Fibroblast of gingiva (primary cell): ENCODE measurements around the gene MORN3.
A peak's percentile ranks its signal among the peaks of the same experiment; 100 is the strongest.
"Not testable (repeated sequence)": the region's sequence is repeated elsewhere in the genome, so short reads cannot be mapped to it uniquely, and the experiment has no call there.

Experiments used
- DNase-seq: peaks from one replicate; pipeline ENCODE4 v3.0.0-alpha.2; 2011; ENCODE audit warnings: low read depth

Gene MORN3

GRCh38 chr12:121689430-121689829 lies 20.0 kb upstream of the MORN3 start:
- DNase-seq, result no peak

- no peak for DNase-seq
These were observed 19.5 kb upstream of the MORN3 start for GRCh38 chr12:121688966-121689365.

DNA sequence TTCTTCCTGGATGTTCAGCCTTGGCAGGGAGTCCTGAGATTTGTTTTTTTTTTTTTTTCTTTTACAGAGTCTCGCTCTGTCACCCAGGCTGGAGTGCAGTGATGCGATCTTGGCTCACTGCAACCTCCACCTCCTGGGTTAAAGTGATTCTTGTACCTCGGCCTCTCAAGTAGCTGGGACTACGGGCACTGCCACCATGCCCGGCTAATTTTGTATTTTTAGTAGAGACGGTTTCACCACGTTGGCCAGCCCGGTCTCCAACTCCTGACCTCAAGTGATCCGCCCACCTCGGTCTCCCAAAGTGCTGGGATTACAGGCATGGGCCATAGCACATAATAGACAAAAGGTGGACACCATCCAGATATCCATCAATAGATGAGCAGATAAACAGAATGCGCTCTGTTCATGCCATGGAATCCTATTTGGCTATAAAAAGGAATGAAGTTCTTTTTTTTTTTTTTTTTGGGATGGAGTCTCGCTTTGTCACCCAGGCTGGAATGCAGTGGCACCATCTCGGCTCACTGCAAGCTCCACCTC lies 10.3 kb upstream of the MORN3 start:
- DNase-seq, result not testable (repeated sequence)

DNA sequence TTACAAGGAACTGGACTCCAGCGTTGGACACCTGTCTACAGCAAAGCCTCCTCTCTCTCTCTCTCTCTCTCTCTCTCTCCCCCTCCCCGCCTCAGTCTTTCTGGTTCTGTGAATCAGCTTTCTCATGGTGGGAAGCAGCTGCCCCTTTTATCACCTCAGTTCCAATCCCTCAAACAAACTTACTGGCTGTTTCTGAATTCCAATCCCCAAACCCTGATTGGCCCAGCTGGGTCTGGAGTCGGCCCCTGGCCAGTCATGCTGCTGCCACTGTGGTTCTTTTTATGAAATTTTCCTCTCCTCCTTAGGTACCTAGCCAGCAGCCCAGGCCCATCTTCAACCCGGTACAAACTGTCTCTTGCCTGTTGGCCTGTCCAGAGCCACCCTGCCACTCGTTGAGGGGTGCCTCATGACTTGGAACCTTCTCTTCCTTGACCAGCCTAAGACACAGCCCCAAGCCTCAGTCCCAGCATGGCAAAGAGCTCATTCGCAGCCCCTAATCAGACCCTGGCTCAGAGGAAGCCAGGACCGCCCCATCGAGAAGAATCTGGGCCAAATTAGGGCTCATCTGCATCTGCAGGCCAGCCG lies 9.4 kb upstream of the MORN3 start:
- DNase-seq, result no peak

- no peak for DNase-seq
These were observed 8.9 kb upstream of the MORN3 start for GRCh38 chr12:121678305-121678704.

DNA sequence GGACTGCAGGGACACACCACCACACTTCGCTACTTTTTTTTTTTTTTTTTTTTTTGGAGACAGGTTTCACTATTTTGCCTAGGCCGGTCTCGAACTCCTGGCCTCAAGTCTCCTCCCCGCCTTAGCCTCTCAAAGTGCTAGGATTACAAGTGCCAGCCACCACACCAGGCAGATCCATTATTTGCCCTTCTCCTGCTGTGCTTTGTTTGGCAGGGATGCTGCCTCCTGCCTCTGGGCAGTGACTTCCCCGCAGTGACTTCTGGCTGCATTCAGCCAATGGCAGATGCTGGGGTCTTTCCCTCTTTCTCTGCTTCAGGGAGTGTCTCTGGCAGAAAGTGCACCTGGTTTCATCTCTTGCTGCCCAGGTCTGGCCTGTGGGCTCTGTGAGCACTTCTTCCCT lies 6.7 kb upstream of the MORN3 start:
- DNase-seq, result no peak

GRCh38 chr12:121673013-121673511 lies 3.6 kb upstream of the MORN3 start:
- DNase-seq, result peak; percentile 21

DNA sequence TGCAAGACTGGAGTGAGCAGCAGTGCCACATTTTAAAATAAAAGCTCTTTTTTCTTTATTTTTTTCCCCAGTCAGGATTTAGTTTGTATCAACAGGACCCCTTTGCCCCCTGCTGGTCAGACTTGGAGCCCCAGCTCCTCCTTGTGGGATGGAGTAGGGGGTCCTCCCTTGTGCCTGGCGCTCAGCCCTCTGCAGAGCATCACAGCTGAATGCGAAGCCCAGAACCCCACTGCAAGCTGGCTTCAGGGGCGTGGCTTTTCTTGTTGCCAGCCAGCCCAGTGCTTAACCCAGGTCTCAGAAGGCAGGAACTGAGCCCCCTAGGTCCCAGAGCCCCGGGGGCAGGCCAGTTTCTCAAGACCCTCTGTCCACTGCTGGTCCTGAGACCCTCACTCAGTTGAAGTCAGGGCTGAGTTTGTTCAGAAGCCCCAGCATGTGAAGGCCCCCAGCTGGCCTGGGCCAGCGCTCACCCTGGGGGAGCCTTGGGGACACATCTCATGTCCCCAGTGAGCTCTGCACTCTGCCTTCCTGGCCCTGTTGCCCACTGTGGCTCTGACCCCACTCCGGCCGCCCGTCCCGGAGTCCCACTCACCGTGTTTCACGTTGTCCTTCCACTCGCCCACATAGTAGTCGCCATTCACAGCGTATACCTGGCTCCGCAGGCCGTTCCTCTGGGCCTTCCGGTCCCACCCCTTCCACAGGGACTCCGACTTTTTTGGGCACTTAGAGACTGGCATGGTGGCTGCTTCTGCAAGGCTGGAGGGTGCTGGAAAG lies 519 bp downstream of the MORN3 start:
- no peak for DNase-seq

DNA sequence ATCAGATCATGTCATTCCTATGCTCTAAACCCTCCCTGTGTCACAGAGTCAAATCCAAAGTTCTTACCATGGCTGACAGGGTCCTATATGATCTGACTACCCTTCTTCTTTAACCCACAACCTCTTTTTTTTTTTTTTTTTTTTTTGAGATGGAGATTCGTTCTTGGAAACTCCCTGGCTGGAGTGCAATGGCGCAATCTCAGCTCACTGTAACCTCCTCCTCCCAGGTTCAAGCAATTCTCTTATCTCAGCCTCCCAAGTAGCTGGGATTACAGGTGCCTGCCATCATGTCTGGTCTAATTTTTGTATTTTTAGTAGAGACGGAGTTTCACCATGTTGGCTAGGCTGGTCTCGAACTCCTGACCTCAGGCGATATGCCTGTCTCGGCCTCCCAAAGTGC lies 2.6 kb downstream of the MORN3 start:
- not testable (repeated sequence) for DNase-seq

- DNase-seq, result no peak
These were observed 5.9 kb downstream of the MORN3 start for GRCh38 chr12:121663610-121663929.

DNA sequence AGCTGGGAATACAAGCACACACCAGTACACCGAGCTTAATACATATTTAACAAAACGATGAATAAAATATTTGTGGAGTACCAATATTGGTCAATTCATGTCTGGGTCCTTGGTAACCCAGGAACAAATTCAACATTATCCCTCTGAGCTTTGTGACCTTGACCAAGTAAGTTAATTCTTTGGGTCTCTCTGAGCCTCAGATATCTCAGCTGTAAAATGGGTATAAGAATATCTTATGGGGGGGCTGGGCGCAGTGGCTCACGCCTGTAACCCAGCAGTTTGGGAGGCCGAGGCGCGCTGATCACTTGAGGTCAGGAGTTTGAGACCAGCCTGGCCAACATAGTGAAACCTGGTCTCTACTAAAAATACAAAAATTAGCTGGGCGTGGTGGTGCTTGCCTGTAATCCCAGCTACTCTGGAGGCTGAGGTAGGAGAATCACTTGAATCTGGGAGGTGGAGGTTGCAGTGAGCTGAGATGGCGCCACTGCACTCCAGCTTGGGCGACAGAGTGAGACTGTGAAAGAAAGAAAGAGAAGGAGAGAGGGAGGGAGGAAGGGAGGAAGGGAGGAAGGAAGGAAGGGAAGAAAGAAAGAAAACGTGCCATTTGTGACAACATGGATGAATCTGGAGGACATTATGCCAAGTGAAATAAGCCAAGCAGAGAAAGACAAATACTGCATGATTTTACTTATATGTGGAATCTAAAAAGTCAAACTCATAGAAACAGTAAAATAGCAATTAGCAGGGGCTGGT lies 7.9 kb downstream of the MORN3 start:
- not testable (repeated sequence) for DNase-seq

GRCh38 chr12:121657305-121658008 lies 12.0 kb downstream of the MORN3 start:
- no peak for DNase-seq

DNA sequence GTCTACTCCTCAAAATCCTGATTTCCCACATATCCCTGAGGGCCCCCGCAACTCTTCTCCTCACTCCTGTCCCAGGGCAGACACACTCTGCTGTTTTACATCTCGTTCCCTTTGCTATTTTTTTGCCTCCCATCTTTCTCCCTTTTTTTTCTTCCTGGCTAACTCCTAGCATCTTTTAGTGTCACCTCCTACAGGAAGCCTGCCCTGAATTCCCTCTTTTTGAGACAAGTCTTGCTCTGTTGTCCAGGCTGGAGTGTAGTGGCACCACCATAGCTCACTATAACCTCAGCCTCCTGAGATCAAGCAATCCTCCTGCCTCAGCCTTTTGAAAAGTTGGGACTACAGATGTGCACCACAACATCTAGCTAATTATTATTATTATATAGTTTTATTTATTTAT lies 13.3 kb downstream of the MORN3 start:
- DNase-seq, result no peak

- DNase-seq, result no peak
These were observed 15.5 kb downstream of the MORN3 start for GRCh38 chr12:121653999-121654398.

DNA sequence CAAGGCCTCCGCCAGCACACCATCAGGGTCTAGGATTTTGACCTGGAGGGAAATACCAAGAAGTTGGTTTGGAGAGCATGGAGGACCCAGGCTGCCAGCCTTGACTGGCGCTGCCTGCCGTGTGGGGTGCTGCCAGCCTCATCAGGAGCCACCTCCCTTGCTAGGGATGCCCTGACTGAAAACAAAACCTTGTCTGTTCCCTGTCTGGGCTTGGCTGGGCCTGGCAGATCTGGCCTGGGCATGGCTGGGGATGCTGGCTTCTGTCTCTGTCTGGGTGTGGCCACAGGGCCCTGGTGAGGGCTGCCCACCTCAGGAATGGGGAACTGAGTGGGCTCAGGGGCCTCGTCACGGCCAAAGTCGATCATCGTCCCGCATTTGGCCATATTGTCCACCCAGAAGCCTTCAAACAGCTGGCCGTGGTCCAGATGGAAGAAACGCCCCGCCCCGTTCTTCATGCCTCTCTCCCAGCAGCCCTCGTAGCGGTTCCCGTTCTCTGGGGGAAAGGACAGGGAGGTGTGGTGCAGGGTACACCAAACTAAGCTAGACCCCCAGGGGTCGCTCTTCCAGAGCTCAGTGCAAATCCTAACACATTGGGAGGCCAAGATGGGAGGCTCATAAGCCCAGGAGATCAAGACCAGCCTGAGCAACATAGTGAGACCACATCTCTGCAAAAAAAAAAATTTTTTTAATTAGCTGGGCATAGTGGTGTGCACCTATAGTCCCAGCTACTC lies 16.5 kb downstream of the MORN3 start:
- DNase-seq, result no peak

GRCh38 chr12:121651320-121651719 lies 18.1 kb downstream of the MORN3 start:
- no peak for DNase-seq

DNA sequence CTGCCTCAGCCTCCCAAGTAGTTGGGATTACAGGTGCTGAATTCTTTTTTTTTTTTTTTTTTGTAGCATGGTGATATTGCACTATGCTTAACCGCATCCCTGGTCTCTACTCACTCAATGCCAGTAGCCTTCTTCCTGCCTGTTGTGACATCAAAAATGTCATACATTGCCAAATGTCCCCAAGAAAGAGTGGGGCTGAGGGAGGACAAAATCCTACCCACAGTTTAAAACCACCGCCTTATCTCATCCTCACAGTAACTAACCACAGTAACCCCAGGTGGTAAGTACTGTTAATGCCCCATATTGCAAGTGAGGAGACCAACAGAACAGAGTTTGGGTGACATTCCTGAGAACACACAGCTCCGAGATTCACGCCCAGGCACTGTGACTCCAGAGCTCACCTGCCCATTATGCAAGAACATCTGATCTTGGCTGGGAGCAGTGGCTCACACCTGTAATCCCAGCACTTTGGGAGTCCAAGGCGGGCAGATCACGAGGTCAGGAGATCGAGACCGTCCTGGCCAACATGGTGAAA lies 19.6 kb downstream of the MORN3 start:
- DNase-seq, result no peak

GRCh38 chr12:121649322-121649721 lies 20.1 kb downstream of the MORN3 start:
- no peak for DNase-seq

DNA sequence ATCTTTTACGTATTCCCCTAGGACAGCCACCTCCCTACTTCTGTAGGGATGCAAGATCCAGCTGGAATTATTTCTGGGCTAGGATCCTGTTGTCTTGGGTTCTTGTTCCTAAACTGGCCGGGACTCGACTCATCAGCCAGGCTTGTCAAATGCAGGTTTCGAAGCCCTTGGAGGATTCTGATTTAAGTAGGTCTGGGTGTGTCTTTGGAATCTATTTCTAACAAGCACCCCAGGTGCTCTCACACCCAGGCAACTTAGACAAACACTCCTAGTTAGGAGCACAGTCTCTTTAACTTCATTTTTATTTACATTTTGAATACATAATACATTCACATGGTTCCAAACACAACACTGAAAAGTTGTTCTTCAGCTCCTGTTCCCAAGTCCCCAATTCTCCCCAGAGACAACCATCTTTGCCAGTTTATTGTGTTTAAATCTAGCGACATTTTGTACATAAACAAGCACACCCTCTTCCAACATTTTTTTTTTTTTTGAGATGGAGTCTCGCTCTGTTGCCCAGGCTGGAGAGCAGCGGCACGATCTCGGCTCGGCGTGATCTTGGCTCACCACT lies 20.9 kb downstream of the MORN3 start:
- no peak for DNase-seq

- DNase-seq, result no peak
These were observed 28.2 kb downstream of the MORN3 start for GRCh38 chr12:121641343-121641630.
